Naive thymus-derived CD8-positive, alpha-beta T cell (primary cell): ENCODE results near the gene LTBP1. TPM values are rescaled to one million over a fixed set of nuclear protein-coding genes. Genes with fewer than 3 reads are reported as not detected.

Experiments used
- ATAC-seq, 2 donors: fragments of 150-1000 bp; cut with Tn5 transposase in 1 of 2; sonication (Bioruptor Pico), chemical (Tn5 transposase) in 1 of 2; 1 replicate in 1 of 2; 2 replicates in 1 of 2; pipeline ENCODE4 v1.10.0; 2021; ENCODE audit warnings: mild to moderate bottlenecking in 2 of 2, moderate library complexity in 2 of 2
- POLR2A ChIA-PET: fragments of 350-600 bp; sonication (Branson Sonifier 250); formaldehyde crosslinking; loops from one replicate; lab custom pipeline; 2021; ENCODE audit warnings: antibody characterized with exemption; lab: Charles Lee
- DNase-seq, 10 donors: peaks; one replicate each; pipeline versions ENCODE4 v3.0.0 to v3.0.0-alpha.2; 2020 to 2022
- H3K27ac Mint-ChIP-seq, 10 donors: one replicate each; pipeline ENCODE4 v1.8.0; 2020 to 2022; ENCODE audit warnings: mild to moderate bottlenecking in 10 of 10, mixed read lengths in 10 of 10, moderate library complexity in 4 of 10, inconsistent platforms in 1 of 10
- H3K27me3 Mint-ChIP-seq, 5 donors: one replicate each; pipeline ENCODE4 v1.8.0; 2021 to 2022; ENCODE audit warnings: mixed read lengths in 5 of 5
- H3K36me3 Mint-ChIP-seq, 3 donors: one replicate each; pipeline ENCODE4 v1.8.0; 2020 to 2022; ENCODE audit warnings: mixed read lengths in 3 of 3, mild to moderate bottlenecking in 2 of 3, inconsistent platforms in 1 of 3
- H3K4me1 Mint-ChIP-seq, 4 donors: one replicate each; pipeline ENCODE4 v1.8.0; 2021 to 2022; ENCODE audit warnings: mixed read lengths in 4 of 4
- H3K4me3 Mint-ChIP-seq, 10 donors: one replicate each; pipeline ENCODE4 v1.8.0; 2020 to 2022; ENCODE audit warnings: mild to moderate bottlenecking in 10 of 10, mixed read lengths in 10 of 10, moderate library complexity in 6 of 10, inconsistent platforms in 1 of 10
- H3K9me3 Mint-ChIP-seq, 9 donors: one replicate each; pipeline ENCODE4 v1.8.0; 2020 to 2022; ENCODE audit warnings: mixed read lengths in 9 of 9, mild to moderate bottlenecking in 3 of 9, inconsistent platforms in 1 of 9, moderate library complexity in 1 of 9
- polyA plus RNA-seq, 3 donors: library from polyadenylated mRNA; unstranded; fragments of 300-500 nt; fragmentation: Illumina TruSeq; gene quantifications; one replicate each; pipeline ENCODE4 v1.2.3, GENCODE V29; 2021
- total RNA-seq, 8 experiments: library from RNA in 2 of 8; stranded (reverse) in 2 of 8; gene quantifications; one replicate each; pipeline ENCODE4 v1.2.3 and lab custom pipeline; 2021 to 2026

The LTBP1 gene
- total and polyA plus RNA-seq, 5 experiments from 2014 or later, result 0.02 TPM; not detected in 4

GRCh38 chr2:33129263-33130053, 182.7 kb downstream of the LTBP1 start:
- H3K4me1 Mint-ChIP-seq, result no peaks in the 10 kb centered on the region
- peaks cover 0 to 1% (median 0%) of the 10 kb centered on the region in 9 donors for H3K9me3 Mint-ChIP-seq
- peaks cover 3 to 21% (median 11%) of the 10 kb centered on the region in 5 donors for H3K27me3 Mint-ChIP-seq
- no peaks in the 10 kb centered on the region for H3K36me3 Mint-ChIP-seq
- no peak overlapping the region for H3K4me3 Mint-ChIP-seq
- POLR2A ChIA-PET, result no interaction called here
- no peak overlapping the region for H3K27ac Mint-ChIP-seq
- DNase-seq (no peak), ATAC-seq (no peak)

GRCh38 chr2:33130054-33130447, 183.3 kb downstream of the LTBP1 start:
- no peak for ATAC-seq
- Mint-ChIP-seq H3K27me3 (peaks cover 3 to 16% (median 11%) of the 10 kb centered on the region in 5 donors), H3K9me3 (peaks cover 0 to 1% (median 0%) of the 10 kb centered on the region in 9 donors), H3K4me3 (no peak overlapping the region), H3K36me3 (no peaks in the 10 kb centered on the region), H3K4me1 (no peaks in the 10 kb centered on the region), H3K27ac (no peak overlapping the region)
- DNase-seq, result no peak
- POLR2A ChIA-PET, result no interaction called here

- Mint-ChIP-seq H3K27me3 (peaks cover 2 to 16% (median 9%) of the 10 kb centered on the region in 5 donors), H3K27ac (no peak overlapping the region), H3K4me3 (no peak overlapping the region), H3K4me1 (no peaks in the 10 kb centered on the region), H3K9me3 (peaks cover 0 to 1% (median 0%) of the 10 kb centered on the region in 9 donors), H3K36me3 (no peaks in the 10 kb centered on the region)
- ATAC-seq (no peak), DNase-seq (no peak)
- POLR2A ChIA-PET, result no interaction called here
Observed at GRCh38 chr2:33130544-33130943, 183.8 kb downstream of the LTBP1 start.

DNA sequence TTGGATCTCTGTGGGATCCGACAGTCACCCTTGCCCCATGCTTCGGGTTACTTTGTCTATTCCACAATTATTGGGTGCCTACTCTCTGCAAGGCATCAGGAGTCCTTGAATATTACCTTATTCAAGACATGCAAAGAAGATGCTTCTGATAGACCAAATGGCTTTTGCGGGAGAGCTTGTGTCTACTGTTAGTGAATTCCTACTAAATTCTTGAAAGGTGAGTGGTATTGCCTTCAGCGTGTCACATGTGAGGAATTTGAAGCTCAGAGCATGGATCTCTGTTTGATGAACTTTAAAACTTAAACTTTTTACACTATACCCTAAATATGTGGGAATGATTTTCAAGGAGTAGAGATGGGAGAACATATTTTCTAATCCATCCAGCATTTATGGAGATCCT, 184.4 kb downstream of the LTBP1 start:
- peaks cover 0 to 1% (median 0%) of the 10 kb centered on the region in 9 donors for H3K9me3 Mint-ChIP-seq
- peaks cover 2 to 16% (median 9%) of the 10 kb centered on the region in 5 donors for H3K27me3 Mint-ChIP-seq

DNA sequence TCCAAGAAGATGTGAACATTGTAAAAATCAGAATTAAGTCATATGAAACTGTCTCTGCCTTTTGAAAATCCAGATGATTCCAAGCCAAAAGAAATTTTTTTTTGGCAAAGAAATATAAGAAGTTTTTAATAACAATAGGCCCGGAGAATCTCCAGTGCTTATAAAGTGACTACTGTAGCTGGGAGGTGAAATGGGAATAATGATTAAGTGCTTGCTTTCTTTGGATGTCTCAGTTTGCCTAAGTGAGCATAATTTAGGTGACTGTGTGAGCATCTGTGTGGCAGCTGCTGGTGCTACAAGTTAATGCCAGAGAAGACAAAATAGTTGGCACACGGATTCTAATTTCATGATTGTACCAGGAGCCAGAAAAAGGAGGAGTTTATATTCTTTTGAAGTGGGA, 185.0 kb downstream of the LTBP1 start:
- Mint-ChIP-seq H3K36me3 (no peaks in the 10 kb centered on the region), H3K4me1 (no peaks in the 10 kb centered on the region), H3K27ac (no peak overlapping the region), H3K27me3 (peaks cover 2 to 16% (median 8%) of the 10 kb centered on the region in 5 donors), H3K4me3 (no peak overlapping the region), H3K9me3 (peaks cover 0 to 1% (median 0%) of the 10 kb centered on the region in 9 donors)
- no peak for DNase-seq
- no peak for ATAC-seq
- POLR2A ChIA-PET, result no interaction called here

More for the DNA sequence above, 184.4 kb downstream of the LTBP1 start:
- POLR2A ChIA-PET, result no interaction called here
- no peak overlapping the region for H3K4me3 Mint-ChIP-seq
- no peaks in the 10 kb centered on the region for H3K36me3 Mint-ChIP-seq
- no peaks in the 10 kb centered on the region for H3K4me1 Mint-ChIP-seq
- no peak overlapping the region for H3K27ac Mint-ChIP-seq
- ATAC-seq (no peak), DNase-seq (no peak)

DNA sequence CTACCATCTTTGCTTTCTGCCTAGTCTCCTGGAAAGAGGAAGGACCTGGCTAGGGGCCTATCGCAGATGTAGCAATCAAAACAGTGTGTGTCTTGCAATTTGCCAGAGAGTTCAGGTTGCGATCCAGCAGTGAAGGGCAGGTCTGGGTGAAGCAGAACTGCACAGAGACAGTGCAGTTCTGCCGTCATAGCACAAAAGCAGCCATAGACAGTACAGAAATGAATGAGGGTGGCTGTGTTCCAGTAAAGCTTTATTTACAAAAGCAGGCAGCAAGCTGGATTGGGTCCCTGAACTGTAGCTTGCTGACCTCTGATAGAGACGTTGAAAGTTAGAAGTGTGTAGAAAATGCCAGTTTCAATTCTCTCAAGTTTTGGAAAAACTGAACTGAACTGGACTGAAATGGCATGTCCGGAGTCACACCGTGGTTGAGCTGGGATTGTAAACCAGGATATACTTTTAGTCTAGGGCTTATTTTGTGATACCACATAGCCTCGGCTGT, 186.8 kb downstream of the LTBP1 start:
- no peak overlapping the region for H3K27ac Mint-ChIP-seq
- peaks cover 0 to 10% (median 0%) of the 10 kb centered on the region in 5 donors for H3K27me3 Mint-ChIP-seq
- H3K36me3 Mint-ChIP-seq, result no peaks in the 10 kb centered on the region
- no peak overlapping the region for H3K4me3 Mint-ChIP-seq
- DNase-seq (no peak), ATAC-seq (no peak)
- H3K4me1 Mint-ChIP-seq, result no peaks in the 10 kb centered on the region
- H3K9me3 Mint-ChIP-seq, result peaks cover 0 to 1% (median 0%) of the 10 kb centered on the region in 9 donors
- POLR2A ChIA-PET, result no interaction called here

- peaks cover 0 to 8% (median 0%) of the 10 kb centered on the region in 5 donors for H3K27me3 Mint-ChIP-seq
- H3K4me3 Mint-ChIP-seq, result no peak overlapping the region
- DNase-seq (no peak), ATAC-seq (no peak)
- H3K9me3 Mint-ChIP-seq, result peaks cover 0 to 1% (median 0%) of the 10 kb centered on the region in 9 donors
- POLR2A ChIA-PET, result no interaction called here
- H3K4me1 Mint-ChIP-seq, result no peaks in the 10 kb centered on the region
- no peak overlapping the region for H3K27ac Mint-ChIP-seq
- H3K36me3 Mint-ChIP-seq, result no peaks in the 10 kb centered on the region
Observed at GRCh38 chr2:33134086-33134771, 187.5 kb downstream of the LTBP1 start.

DNA sequence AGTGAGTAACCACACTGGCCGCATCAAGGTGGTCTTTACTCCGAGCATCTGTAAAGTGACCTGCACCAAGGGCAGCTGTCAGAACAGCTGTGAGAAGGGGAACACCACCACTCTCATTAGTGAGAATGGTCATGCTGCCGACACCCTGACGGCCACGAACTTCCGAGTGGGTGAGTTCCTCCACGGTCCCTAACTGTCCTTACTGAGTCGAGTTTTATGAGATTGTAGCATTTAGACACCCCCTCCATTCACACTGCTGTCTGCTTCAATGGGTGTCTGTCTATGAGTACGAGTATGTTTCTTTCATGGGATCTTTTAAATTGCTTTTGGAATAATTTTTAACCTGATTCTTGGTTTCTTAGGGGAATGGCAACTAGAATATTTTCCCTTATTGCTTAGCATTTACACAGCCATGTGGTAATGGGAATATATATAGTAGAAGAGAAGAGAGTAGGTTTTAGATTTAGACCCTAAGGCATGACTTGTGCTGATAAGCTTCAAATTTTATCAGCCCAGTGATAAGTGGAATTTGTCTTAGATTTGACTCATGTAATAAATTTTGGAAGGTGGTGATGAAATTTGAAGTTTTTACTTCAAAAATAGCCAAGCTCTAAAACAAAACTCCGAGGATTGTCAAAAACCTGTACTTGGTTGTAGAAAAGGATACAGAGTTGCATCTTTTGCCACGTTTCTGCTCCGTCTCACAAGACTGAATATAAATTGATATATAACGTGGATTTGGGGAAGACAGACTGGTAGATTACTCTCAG, 188.2 kb downstream of the LTBP1 start:
- no peak for ATAC-seq
- Mint-ChIP-seq H3K27me3 (peaks cover 0 to 12% (median 0%) of the 10 kb centered on the region in 5 donors), H3K27ac (no peak overlapping the region), H3K4me1 (no peaks in the 10 kb centered on the region), H3K9me3 (peaks cover 0 to 1% (median 0%) of the 10 kb centered on the region in 9 donors), H3K4me3 (no peak overlapping the region), H3K36me3 (no peaks in the 10 kb centered on the region)
- POLR2A ChIA-PET, result no interaction called here
- no peak for DNase-seq

DNA sequence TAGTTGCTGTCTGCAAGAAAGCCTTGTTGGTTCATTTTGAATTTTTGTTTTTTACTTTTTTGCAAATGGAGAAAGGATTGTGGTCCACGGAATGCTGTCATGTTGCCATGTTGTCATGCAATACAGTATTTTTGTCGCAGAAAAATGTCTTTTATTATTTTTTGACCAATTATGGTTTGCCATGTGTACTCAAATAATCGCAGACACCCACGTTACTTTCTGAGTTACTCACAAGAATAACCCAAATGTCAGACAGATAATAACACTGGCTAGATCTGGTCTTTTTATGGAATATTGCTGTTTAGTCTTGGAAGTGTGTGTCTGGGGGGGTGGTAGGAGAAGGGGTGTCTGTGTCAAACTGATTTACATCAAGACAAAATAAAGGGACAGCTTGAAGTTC, 188.9 kb downstream of the LTBP1 start:
- peaks cover 0 to 12% (median 0%) of the 10 kb centered on the region in 5 donors for H3K27me3 Mint-ChIP-seq
- ATAC-seq (no peak), DNase-seq (no peak)
- POLR2A ChIA-PET, result no interaction called here
- H3K4me1 Mint-ChIP-seq, result no peaks in the 10 kb centered on the region
- H3K4me3 Mint-ChIP-seq, result no peak overlapping the region
- H3K27ac Mint-ChIP-seq, result no peak overlapping the region
- peaks cover 0 to 1% (median 0%) of the 10 kb centered on the region in 9 donors for H3K9me3 Mint-ChIP-seq
- no peaks in the 10 kb centered on the region for H3K36me3 Mint-ChIP-seq

DNA sequence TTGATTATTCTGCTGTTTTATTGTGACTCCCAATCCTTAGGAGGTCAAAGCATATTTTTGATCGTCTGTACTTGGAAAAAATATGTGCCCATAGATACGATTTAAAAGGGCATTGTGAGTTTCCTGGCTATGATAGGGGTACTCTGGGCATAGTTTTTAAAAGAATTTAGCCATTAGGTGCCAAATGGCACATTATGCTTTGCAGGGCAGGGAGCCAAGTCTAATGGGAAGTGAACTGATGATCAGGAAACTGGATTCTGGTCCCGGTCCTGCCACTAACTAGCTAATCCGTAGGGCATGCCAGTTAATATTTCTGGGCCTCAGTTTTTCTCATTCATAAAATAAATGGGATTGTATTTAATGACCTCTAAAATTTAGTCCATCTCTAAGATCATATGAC, 189.3 kb downstream of the LTBP1 start:
- Mint-ChIP-seq H3K4me1 (no peaks in the 10 kb centered on the region), H3K36me3 (no peaks in the 10 kb centered on the region), H3K27me3 (peaks cover 0 to 15% (median 0%) of the 10 kb centered on the region in 5 donors), H3K4me3 (no peak overlapping the region), H3K9me3 (peaks cover 0 to 1% (median 0%) of the 10 kb centered on the region in 9 donors), H3K27ac (no peak overlapping the region)
- POLR2A ChIA-PET, result no interaction called here
- DNase-seq (no peak), ATAC-seq (no peak)

GRCh38 chr2:33136566-33136965, 189.8 kb downstream of the LTBP1 start:
- Mint-ChIP-seq H3K36me3 (no peaks in the 10 kb centered on the region), H3K4me3 (no peak overlapping the region), H3K4me1 (no peaks in the 10 kb centered on the region), H3K27me3 (peaks cover 0 to 20% (median 3%) of the 10 kb centered on the region in 5 donors), H3K9me3 (peaks cover 0 to 1% (median 0%) of the 10 kb centered on the region in 9 donors), H3K27ac (no peak overlapping the region)
- POLR2A ChIA-PET, result no interaction called here
- no peak for ATAC-seq
- DNase-seq, result no peak

GRCh38 chr2:33137331-33137730, 190.6 kb downstream of the LTBP1 start:
- DNase-seq (no peak), ATAC-seq (no peak)
- Mint-ChIP-seq H3K27me3 (peaks cover 0 to 22% (median 3%) of the 10 kb centered on the region in 5 donors), H3K27ac (no peak overlapping the region), H3K9me3 (peaks cover 0 to 1% (median 0%) of the 10 kb centered on the region in 9 donors), H3K36me3 (no peaks in the 10 kb centered on the region), H3K4me3 (no peak overlapping the region), H3K4me1 (no peaks in the 10 kb centered on the region)
- POLR2A ChIA-PET, result no interaction called here
